Central memory CD8-positive, alpha-beta T cell (primary cell): ENCODE results near the gene FLOT2.
A peak's percentile ranks its signal among the peaks of the same experiment; 100 is the strongest.
"Not testable (repeated sequence)": the region's sequence is repeated elsewhere in the genome, so short reads cannot be mapped to it uniquely, and the experiment has no call there.

Experiments used
- ATAC-seq: fragments of 150-1000 bp; cut with Tn5 transposase; replicated peaks from 2 replicates; pipeline ENCODE4 v1.10.0; 2022; ENCODE audit warnings: mild to moderate bottlenecking, moderate FRiP score, moderate number of reproducible peaks; ENCODE audit not compliant: poor library complexity, severe bottlenecking; ENCODE audit errors: extremely low read depth
- DNase-seq, 2 donors: peaks; one replicate each; pipeline ENCODE4 v3.0.0; 2021; ENCODE audit warnings: low spot score in 2 of 2
- H3K27ac Mint-ChIP-seq: one replicate; pipeline ENCODE4 v1.8.0; 2022; ENCODE audit warnings: low read depth, mild to moderate bottlenecking, moderate library complexity, mixed read lengths
- H3K27me3 Mint-ChIP-seq: one replicate; pipeline ENCODE4 v1.8.0; 2022; ENCODE audit warnings: mixed read lengths
- H3K36me3 Mint-ChIP-seq: one replicate; pipeline ENCODE4 v1.8.0; 2022; ENCODE audit warnings: mild to moderate bottlenecking, moderate library complexity, mixed read lengths; ENCODE audit not compliant: insufficient read depth
- H3K4me1 Mint-ChIP-seq: one replicate; pipeline ENCODE4 v1.8.0; 2022; ENCODE audit warnings: mixed read lengths
- H3K4me3 Mint-ChIP-seq: one replicate; pipeline ENCODE4 v1.8.0; 2022; ENCODE audit warnings: mild to moderate bottlenecking, moderate library complexity, mixed read lengths
- H3K9me3 Mint-ChIP-seq: one replicate; pipeline ENCODE4 v1.8.0; 2022; ENCODE audit warnings: mixed read lengths

Gene FLOT2

DNA sequence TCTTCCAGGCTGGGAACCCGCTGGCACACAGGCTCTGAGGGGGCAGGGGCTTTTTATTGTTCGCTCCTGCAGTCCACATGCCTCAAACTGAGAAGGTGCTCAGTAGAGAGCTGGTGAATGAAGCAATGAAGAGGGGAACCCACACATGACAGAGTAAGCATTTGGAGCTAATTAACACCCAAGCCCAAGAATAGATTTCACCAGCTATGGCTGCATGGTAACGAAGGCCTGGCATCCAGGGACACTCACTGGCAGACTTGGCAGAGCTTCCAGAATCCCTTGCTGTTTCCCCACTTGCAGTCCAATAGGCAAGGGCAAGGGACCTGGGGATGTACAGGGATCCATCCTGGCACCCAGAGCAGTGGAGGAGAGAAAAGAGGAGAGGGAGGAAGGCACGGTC is 12.2 kb downstream of the FLOT2 start:
- Mint-ChIP-seq H3K27me3 (no peaks in the 10 kb centered on the region), H3K36me3 (peaks cover 30% of the 10 kb centered on the region), H3K27ac (peak overlapping the region; percentile 88), H3K9me3 (no peaks in the 10 kb centered on the region), H3K4me3 (no peak overlapping the region), H3K4me1 (peaks cover 29% of the 10 kb centered on the region)
- ATAC-seq = no peak
- no peak for DNase-seq

- DNase-seq (no peak), ATAC-seq (no peak)
- Mint-ChIP-seq H3K4me1 (peaks cover 29% of the 10 kb centered on the region), H3K27me3 (no peaks in the 10 kb centered on the region), H3K9me3 (no peaks in the 10 kb centered on the region), H3K4me3 (no peak overlapping the region), H3K36me3 (peaks cover 35% of the 10 kb centered on the region), H3K27ac (peak overlapping the region; percentile 68)
Measured at GRCh38 chr17:28883967-28884702, 13.4 kb downstream of the FLOT2 start.

GRCh38 chr17:28882154-28882895 is 15.2 kb downstream of the FLOT2 start:
- H3K4me1 Mint-ChIP-seq = peaks cover 26% of the 10 kb centered on the region
- no peaks in the 10 kb centered on the region for H3K9me3 Mint-ChIP-seq
- H3K36me3 Mint-ChIP-seq = peaks cover 33% of the 10 kb centered on the region
- no peak for DNase-seq
- H3K27ac Mint-ChIP-seq = no peak overlapping the region
- no peak overlapping the region for H3K4me3 Mint-ChIP-seq
- ATAC-seq = no peak
- no peaks in the 10 kb centered on the region for H3K27me3 Mint-ChIP-seq

DNA sequence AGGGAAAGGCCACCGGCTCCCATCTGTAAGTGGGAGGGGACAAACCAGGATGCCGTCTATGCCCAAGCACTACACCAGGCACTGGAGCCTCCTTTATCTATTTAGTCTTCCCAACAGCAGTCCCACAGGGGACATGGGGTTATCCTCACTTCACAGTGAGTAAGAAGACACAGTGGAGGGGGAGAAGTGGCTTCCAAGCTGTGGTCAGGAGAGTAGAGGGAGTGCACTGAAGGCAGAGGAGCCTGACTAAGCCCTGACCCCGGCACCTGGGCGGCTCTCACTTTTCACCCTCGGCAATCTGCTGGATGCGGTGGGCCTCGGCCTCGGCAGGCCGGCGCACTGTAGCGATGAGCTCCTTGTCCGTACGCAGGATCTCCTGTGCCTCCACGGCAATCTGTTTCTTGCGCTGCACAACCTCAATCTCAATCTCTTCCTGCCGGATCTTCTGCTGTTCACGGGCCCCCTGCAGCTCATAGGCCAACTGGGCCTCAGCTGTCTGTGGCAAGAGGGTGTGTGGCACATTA is 15.9 kb downstream of the FLOT2 start:
- Mint-ChIP-seq H3K36me3 (peaks cover 33% of the 10 kb centered on the region), H3K9me3 (no peaks in the 10 kb centered on the region), H3K4me1 (peaks cover 21% of the 10 kb centered on the region), H3K27me3 (no peaks in the 10 kb centered on the region), H3K4me3 (no peak overlapping the region), H3K27ac (no peak overlapping the region)
- no peak for ATAC-seq
- no peak for DNase-seq

DNA sequence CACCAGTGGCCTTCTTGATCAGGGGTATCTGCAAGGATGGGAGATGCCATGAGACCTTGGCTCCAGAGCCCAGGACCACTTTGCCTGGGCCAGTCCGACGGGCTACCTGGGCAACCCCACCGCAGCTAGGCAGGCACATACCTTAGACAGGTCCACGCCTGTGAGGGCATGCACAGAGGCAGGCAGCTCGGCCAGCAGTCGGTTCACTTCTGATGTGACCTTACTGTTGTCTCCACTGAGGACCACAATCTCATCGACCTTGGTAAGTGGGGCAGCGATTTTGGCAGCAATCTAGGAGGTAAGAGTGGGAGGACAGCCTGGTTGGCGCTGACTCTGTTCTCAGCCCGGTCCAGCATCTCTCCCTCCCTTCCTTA is 17.0 kb downstream of the FLOT2 start:
- DNase-seq (no peak), ATAC-seq (no peak)
- Mint-ChIP-seq H3K4me3 (no peak overlapping the region), H3K36me3 (peaks cover 31% of the 10 kb centered on the region), H3K4me1 (peaks cover 24% of the 10 kb centered on the region), H3K9me3 (no peaks in the 10 kb centered on the region), H3K27me3 (no peaks in the 10 kb centered on the region), H3K27ac (no peak overlapping the region)

- no peaks in the 10 kb centered on the region for H3K9me3 Mint-ChIP-seq
- ATAC-seq (no peak), DNase-seq (no peak)
- no peak overlapping the region for H3K4me3 Mint-ChIP-seq
- H3K27me3 Mint-ChIP-seq = no peaks in the 10 kb centered on the region
- no peak overlapping the region for H3K27ac Mint-ChIP-seq
- H3K4me1 Mint-ChIP-seq = peaks cover 20% of the 10 kb centered on the region
- H3K36me3 Mint-ChIP-seq = peaks cover 31% of the 10 kb centered on the region
Measured at GRCh38 chr17:28879886-28880571, 17.5 kb downstream of the FLOT2 start.

DNA sequence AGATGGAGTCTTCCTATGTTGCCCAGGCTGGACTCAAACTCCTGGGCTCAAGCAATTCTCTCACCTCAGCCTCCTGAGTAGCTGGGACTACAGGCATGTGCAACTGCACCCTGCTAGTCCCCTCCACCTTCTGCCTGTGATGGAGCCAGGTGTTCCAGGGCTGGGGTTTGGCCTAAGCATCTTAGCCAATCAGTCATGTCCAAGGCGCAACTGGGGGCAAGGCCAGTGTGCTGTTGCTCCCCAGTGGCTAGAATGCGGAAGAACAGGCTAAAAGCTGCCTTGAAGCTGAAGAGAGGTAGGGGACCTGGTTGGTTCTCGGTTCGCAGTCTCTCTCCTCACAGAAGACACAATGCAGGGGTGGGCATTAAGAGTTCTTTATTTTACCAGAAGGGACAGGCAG is 18.6 kb downstream of the FLOT2 start:
- Mint-ChIP-seq H3K9me3 (no peaks in the 10 kb centered on the region), H3K4me1 (peaks cover 11% of the 10 kb centered on the region), H3K4me3 (no peak overlapping the region), H3K36me3 (peaks cover 27% of the 10 kb centered on the region), H3K27me3 (no peaks in the 10 kb centered on the region), H3K27ac (peak overlapping the region; percentile 5)
- ATAC-seq = no peak
- no peak for DNase-seq

DNA sequence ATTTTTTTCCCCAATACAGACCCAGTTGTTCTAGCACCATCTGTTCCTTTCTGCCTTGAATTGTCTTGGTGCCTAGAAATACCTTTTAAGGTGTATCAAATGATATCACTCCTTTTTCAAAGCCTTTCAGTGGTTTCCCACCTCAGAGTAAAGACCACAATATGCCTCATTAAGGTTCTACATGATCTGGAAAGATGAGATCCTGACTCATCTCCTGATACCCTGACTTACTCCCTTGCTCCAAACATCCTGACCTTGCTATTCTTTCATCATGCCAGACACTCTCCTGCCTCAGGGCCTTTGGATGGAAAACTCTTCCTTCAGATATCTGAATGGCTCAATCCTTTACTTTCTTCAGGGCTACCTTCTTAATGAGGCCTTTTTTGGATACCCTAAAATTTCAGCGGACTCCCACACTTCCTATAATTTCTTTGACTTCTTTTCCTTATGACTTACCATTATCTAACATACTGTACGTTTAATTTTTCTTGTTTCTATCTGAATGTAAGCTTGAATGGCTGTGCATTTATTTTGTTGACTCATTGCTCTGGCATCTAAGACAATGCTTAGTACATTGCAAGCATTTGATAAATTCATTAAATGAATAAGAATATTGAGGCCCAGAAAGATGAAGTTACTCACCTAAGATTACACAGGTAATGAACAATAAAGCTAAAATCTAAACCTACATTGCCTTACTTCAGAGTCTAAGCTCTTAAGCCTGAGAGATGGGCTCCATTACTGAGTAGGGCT is 19.2 kb downstream of the FLOT2 start:
- Mint-ChIP-seq H3K4me3 (no peak overlapping the region), H3K4me1 (peaks cover 11% of the 10 kb centered on the region), H3K36me3 (peaks cover 27% of the 10 kb centered on the region), H3K27me3 (no peaks in the 10 kb centered on the region), H3K9me3 (no peaks in the 10 kb centered on the region), H3K27ac (peak overlapping the region; percentile 5)
- no peak for DNase-seq
- no peak for ATAC-seq

- Mint-ChIP-seq H3K4me1 (peaks cover 11% of the 10 kb centered on the region), H3K36me3 (peaks cover 22% of the 10 kb centered on the region), H3K27ac (peak overlapping the region; percentile 61)
- not testable (repeated sequence) for H3K27me3 Mint-ChIP-seq, DNase-seq, H3K4me3 Mint-ChIP-seq, H3K9me3 Mint-ChIP-seq, ATAC-seq
Measured at GRCh38 chr17:28877150-28877711, 20.3 kb downstream of the FLOT2 start.

DNA sequence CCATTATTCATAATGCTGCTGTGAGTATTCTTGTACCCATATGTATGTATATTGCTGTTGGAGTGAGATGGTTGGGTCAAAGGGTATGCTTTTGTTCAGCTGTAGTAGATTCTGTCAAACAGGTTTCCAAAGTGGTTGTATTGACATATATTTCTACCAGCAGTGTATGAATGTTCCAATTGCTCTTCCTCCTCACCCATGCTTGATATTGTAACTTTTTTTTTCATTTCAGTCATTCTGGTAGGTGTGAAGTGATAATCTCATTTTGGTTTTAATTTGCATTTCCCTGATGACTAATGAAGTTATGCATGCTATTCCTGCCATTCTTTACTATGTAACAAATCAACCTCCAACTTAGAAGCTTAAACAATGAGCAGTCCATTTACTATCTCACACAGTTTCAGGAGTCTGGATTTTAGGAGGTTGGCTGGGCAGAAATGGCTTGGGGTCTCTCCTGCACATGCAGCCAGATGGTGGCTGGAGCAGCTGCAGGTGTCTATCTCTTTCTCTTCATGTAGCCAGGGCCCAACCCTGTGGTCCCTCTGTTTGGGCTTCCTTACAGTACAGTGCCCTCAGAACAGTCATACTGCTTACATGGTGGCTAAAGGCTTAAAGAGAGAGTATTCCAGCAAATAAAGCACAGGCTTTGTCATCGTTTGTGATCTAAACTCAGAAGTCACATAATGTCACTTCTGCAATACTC is 21.5 kb downstream of the FLOT2 start:
- no peak for ATAC-seq
- H3K27ac Mint-ChIP-seq = no peak overlapping the region
- no peak overlapping the region for H3K4me3 Mint-ChIP-seq

DNA sequence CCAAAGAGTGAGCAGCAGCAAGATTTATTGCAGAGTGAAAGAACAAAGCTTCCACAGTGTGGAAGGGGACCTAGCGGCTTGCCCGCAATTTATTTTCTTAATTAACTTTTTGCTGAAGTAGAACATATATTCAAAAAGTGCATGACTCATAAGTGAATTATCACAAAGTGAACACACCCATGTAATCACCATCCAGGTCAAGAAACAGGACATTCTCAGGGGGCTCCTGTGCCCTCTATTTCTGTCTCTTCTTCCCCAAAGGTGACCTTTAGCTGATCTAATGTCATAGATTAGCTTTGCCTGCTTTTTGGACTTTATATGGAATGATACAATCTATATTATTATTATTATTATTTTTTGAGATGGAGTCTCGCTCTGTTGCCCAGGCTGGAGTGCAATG is 22.8 kb downstream of the FLOT2 start:
- H3K4me1 Mint-ChIP-seq = peaks cover 22% of the 10 kb centered on the region
- no peak overlapping the region for H3K27ac Mint-ChIP-seq

More for the DNA sequence above, 21.5 kb downstream of the FLOT2 start:
- Mint-ChIP-seq H3K27me3 (no peaks in the 10 kb centered on the region), H3K36me3 (peaks cover 15% of the 10 kb centered on the region), H3K4me1 (peaks cover 19% of the 10 kb centered on the region), H3K9me3 (no peaks in the 10 kb centered on the region)
- no peak for DNase-seq

More for the DNA sequence above, 22.8 kb downstream of the FLOT2 start:
- ATAC-seq (no peak), DNase-seq (no peak)
- Mint-ChIP-seq H3K27me3 (no peaks in the 10 kb centered on the region), H3K36me3 (peaks cover 8% of the 10 kb centered on the region), H3K9me3 (no peaks in the 10 kb centered on the region), H3K4me3 (no peak overlapping the region)
